ENCODE measurements around the gene ELMO1.

The ELMO1 gene

GRCh38 chr7:37038706-37039105, 410.0 kb downstream of the ELMO1 start:
- no peak for DNase-seq

GRCh38 chr7:37037286-37037685, 411.4 kb downstream of the ELMO1 start:
- peak; percentile 14 for DNase-seq

- DNase-seq, result no peak
Measured at GRCh38 chr7:37035631-37036030, 413.0 kb downstream of the ELMO1 start.

GRCh38 chr7:37033141-37033540, 415.5 kb downstream of the ELMO1 start:
- no peak for DNase-seq

GRCh38 chr7:37032258-37032601, 416.4 kb downstream of the ELMO1 start:
- DNase-seq, result no peak

GRCh38 chr7:37031571-37032257, 416.9 kb downstream of the ELMO1 start:
- DNase-seq, result peak; percentile 84

GRCh38 chr7:37028909-37029440, 419.7 kb downstream of the ELMO1 start:
- no peak for DNase-seq

GRCh38 chr7:37027557-37028341, 420.9 kb downstream of the ELMO1 start:
- DNase-seq, result no peak

GRCh38 chr7:37027104-37027503, 421.6 kb downstream of the ELMO1 start:
- no peak for DNase-seq

GRCh38 chr7:37018954-37019353, 429.7 kb downstream of the ELMO1 start:
- no peak for DNase-seq

GRCh38 chr7:37016064-37016878, 432.4 kb downstream of the ELMO1 start:
- DNase-seq, result no peak

- DNase-seq, result no peak
Measured at GRCh38 chr7:37015353-37016034, 433.2 kb downstream of the ELMO1 start.

GRCh38 chr7:37013771-37014170, 434.9 kb downstream of the ELMO1 start:
- no peak for DNase-seq

- no peak for DNase-seq
Measured at GRCh38 chr7:37011151-37011890, 437.3 kb downstream of the ELMO1 start.

GRCh38 chr7:37009125-37009675, 439.5 kb downstream of the ELMO1 start:
- DNase-seq, result no peak

GRCh38 chr7:37007691-37008090, 441.0 kb downstream of the ELMO1 start:
- no peak for DNase-seq

GRCh38 chr7:37007268-37007667, 441.4 kb downstream of the ELMO1 start:
- no peak for DNase-seq

- DNase-seq, result no peak
Measured at GRCh38 chr7:37006764-37007163, 441.9 kb downstream of the ELMO1 start.

GRCh38 chr7:37000511-37000910, 448.2 kb downstream of the ELMO1 start:
- no peak for DNase-seq

- DNase-seq, result no peak
Measured at GRCh38 chr7:36999626-37000485, 448.8 kb downstream of the ELMO1 start.

GRCh38 chr7:36995776-36996175, 452.9 kb downstream of the ELMO1 start:
- no peak for DNase-seq

All from COR-L47 (cell line).